ENCODE measurements around the gene TSPAN19. TPM values are rescaled to one million over a fixed set of nuclear protein-coding genes. Genes with fewer than 3 reads are reported as not detected.
"Not testable (repeated sequence)": the region's sequence is repeated elsewhere in the genome, so short reads cannot be mapped to it uniquely, and the experiment has no call there.

The TSPAN19 gene
- total RNA-seq, 1 donor from 2014 or later, result not detected

GRCh38 chr12:85007836-85008235 is 28.2 kb downstream of the TSPAN19 start:
- no peak for DNase-seq (ENCODE audit: low spot score in 2 of 2)
- Histone ChIP-seq H3K27ac (no peak overlapping the region), H3K4me3 (no peak overlapping the region), H3K4me1 (no peaks in the 10 kb centered on the region), H3K27me3 (no peaks in the 10 kb centered on the region), H3K36me3 (no peaks in the 10 kb centered on the region), H3K9me3 (no peaks in the 10 kb centered on the region)
- no peak for TF ChIP-seq CTCF (IDR thresholded peaks at IDR 0.05)
- intact Hi-C loops (cut with DNase I), result no loop called here

- TF ChIP-seq CTCF (IDR thresholded peaks at IDR 0.05), result no peak
- H3K9me3 ChIP-seq, result no peaks in the 10 kb centered on the region
- H3K4me1 ChIP-seq, result no peaks in the 10 kb centered on the region
- no peaks in the 10 kb centered on the region for H3K36me3 ChIP-seq
- no peak overlapping the region for H3K27ac ChIP-seq
- intact Hi-C loops (cut with DNase I), result no loop called here
- H3K4me3 ChIP-seq, result no peak overlapping the region
- no peaks in the 10 kb centered on the region for H3K27me3 ChIP-seq
- no peak for DNase-seq (ENCODE audit: low spot score in 2 of 2)
Measured at GRCh38 chr12:85006206-85006605, 29.9 kb downstream of the TSPAN19 start.

- no peak for DNase-seq (ENCODE audit: low spot score in 2 of 2)
- Histone ChIP-seq H3K9me3 (no peaks in the 10 kb centered on the region), H3K4me1 (no peaks in the 10 kb centered on the region)
Measured at GRCh38 chr12:85005615-85006014, 30.5 kb downstream of the TSPAN19 start.

GRCh38 chr12:85005047-85005446 is 31.0 kb downstream of the TSPAN19 start:
- H3K27ac ChIP-seq; DNase-seq (ENCODE audit: low spot score in 2 of 2); H3K27me3 ChIP-seq; H3K36me3 ChIP-seq; H3K4me3 ChIP-seq; H3K4me1 ChIP-seq; intact Hi-C loops (cut with DNase I); H3K9me3 ChIP-seq: not testable (repeated sequence)

More at GRCh38 chr12:85005615-85006014, 30.5 kb downstream of the TSPAN19 start:
- Histone ChIP-seq H3K27me3 (no peaks in the 10 kb centered on the region), H3K4me3 (no peak overlapping the region), H3K36me3 (no peaks in the 10 kb centered on the region), H3K27ac (no peak overlapping the region)
- no peak for TF ChIP-seq CTCF (IDR thresholded peaks at IDR 0.05)
- intact Hi-C loops (cut with DNase I), result no loop called here

- H3K27ac ChIP-seq, result no peak overlapping the region
Measured at GRCh38 chr12:85004204-85004603, 31.9 kb downstream of the TSPAN19 start.

GRCh38 chr12:85002778-85003296 is 33.2 kb downstream of the TSPAN19 start:
- Histone ChIP-seq H3K36me3 (no peaks in the 10 kb centered on the region), H3K9me3 (no peaks in the 10 kb centered on the region), H3K27me3 (no peaks in the 10 kb centered on the region), H3K4me3 (no peak overlapping the region), H3K4me1 (no peaks in the 10 kb centered on the region), H3K27ac (no peak overlapping the region)
- intact Hi-C loops (cut with DNase I), result no loop called here
- TF ChIP-seq CTCF (IDR thresholded peaks at IDR 0.05), result no peak
- DNase-seq (ENCODE audit: low spot score in 2 of 2), result no peak

More at GRCh38 chr12:85004204-85004603, 31.9 kb downstream of the TSPAN19 start:
- no peaks in the 10 kb centered on the region for H3K27me3 ChIP-seq
- no peak for TF ChIP-seq CTCF (IDR thresholded peaks at IDR 0.05)
- intact Hi-C loops (cut with DNase I), result no loop called here
- DNase-seq (ENCODE audit: low spot score in 2 of 2), result no peak
- H3K36me3 ChIP-seq, result no peaks in the 10 kb centered on the region
- no peaks in the 10 kb centered on the region for H3K9me3 ChIP-seq
- H3K4me3 ChIP-seq, result no peak overlapping the region
- no peaks in the 10 kb centered on the region for H3K4me1 ChIP-seq
